Neural progenitor cell (in vitro differentiated cells): ENCODE results near the gene PTTG1IP. TPM values are rescaled to one million over a fixed set of nuclear protein-coding genes. Genes with fewer than 3 reads are reported as not detected.
A peak's percentile ranks its signal among the peaks of the same experiment; 100 is the strongest.

ENCODE experiments used
- DNase-seq: peaks from one replicate; pipeline ENCODE4 v3.0.0-alpha.2; 2016; ENCODE audit warnings: low spot score
- H2AFZ ChIP-seq: fragments of 200-600 bp; sonication (generic); replicated peaks from 2 replicates; pipeline ENCODE4 v1.6.1; 2016; ENCODE audit warnings: antibody characterized with exemption
- H3F3A ChIP-seq: fragments of 200-600 bp; sonication (generic); 2 replicates; pipeline ENCODE4 v1.6.1; 2016; ENCODE audit warnings: antibody characterized with exemption, low read depth
- H3K27ac ChIP-seq: fragments of 200-600 bp; sonication (generic); 2 replicates; pipeline ENCODE4 v1.5.1; 2016; ENCODE audit warnings: mild to moderate bottlenecking
- H3K27me3 ChIP-seq: fragments of 200-600 bp; sonication (generic); 2 replicates; pipeline ENCODE4 v1.6.1; 2016; ENCODE audit warnings: mild to moderate bottlenecking, moderate library complexity
- H3K36me3 ChIP-seq: fragments of 200-600 bp; sonication (generic); 2 replicates; pipeline ENCODE4 v1.5.1; 2016
- H3K4me1 ChIP-seq: fragments of 200-600 bp; sonication (generic); 2 replicates; pipeline ENCODE4 v1.6.1; 2016; ENCODE audit warnings: mixed run types
- H3K4me2 ChIP-seq: fragments of 200-600 bp; sonication (generic); 2 replicates; pipeline ENCODE4 v1.6.1; 2016
- H3K4me3 ChIP-seq: fragments of 200-600 bp; sonication (generic); 2 replicates; pipeline ENCODE4 v1.5.1; 2016
- H3K79me2 ChIP-seq: fragments of 200-600 bp; sonication (generic); 2 replicates; pipeline ENCODE4 v1.6.1; 2016; ENCODE audit warnings: low read depth
- H3K9ac ChIP-seq: fragments of 200-600 bp; sonication (generic); 2 replicates; pipeline ENCODE4 v1.6.1; 2016
- H3K9me3 ChIP-seq: fragments of 200-600 bp; sonication (generic); 2 replicates; pipeline ENCODE4 v1.5.1; 2016; ENCODE audit warnings: low read depth
- H4K20me1 ChIP-seq: fragments of 200-600 bp; sonication (generic); 2 replicates; pipeline ENCODE4 v1.6.1; 2016; ENCODE audit warnings: low read depth
- H3K27ac Mint-ChIP-seq: 3 replicates; pipeline ENCODE4 v1.8.0; 2021; ENCODE audit warnings: mixed read lengths
- H3K27me3 Mint-ChIP-seq: 2 replicates; pipeline ENCODE4 v1.8.0; 2022; ENCODE audit warnings: low read depth, mild to moderate bottlenecking, inconsistent platforms, moderate library complexity, mixed read lengths; ENCODE audit not compliant: insufficient read depth
- H3K36me3 Mint-ChIP-seq: 3 replicates; pipeline ENCODE4 v1.8.0; 2021; ENCODE audit warnings: mixed read lengths
- H3K4me1 Mint-ChIP-seq: 3 replicates; pipeline ENCODE4 v1.8.0; 2021; ENCODE audit warnings: mixed read lengths
- H3K4me3 Mint-ChIP-seq: 3 replicates; pipeline ENCODE4 v1.8.0; 2021; ENCODE audit warnings: mild to moderate bottlenecking, moderate library complexity, mixed read lengths
- H3K9me3 Mint-ChIP-seq: 3 replicates; pipeline ENCODE4 v1.8.0; 2020; ENCODE audit warnings: mixed read lengths
- EZH2 ChIP-seq: fragments of 200-600 bp; sonication (generic); IDR thresholded peaks from 2 replicates; pipeline ENCODE4 v1.6.1; 2017; ENCODE audit warnings: antibody characterized with exemption, mild to moderate bottlenecking, moderate library complexity
- EZH2phosphoT487 ChIP-seq: fragments of 200-600 bp; sonication (generic); IDR thresholded peaks from 2 replicates; pipeline ENCODE4 v1.6.1; 2017; ENCODE audit warnings: antibody characterized with exemption
- total RNA-seq: library from RNA; depleted of rRNA; stranded (reverse); fragments of >200 nt; gene quantifications from 2 replicates; pipeline ENCODE4 v1.2.3, GENCODE V29; 2015; ENCODE audit warnings: low replicate concordance
- TF ChIP-seq, protein P1 (sequence below): fragments of 200-600 bp; sonication (generic); IDR thresholded peaks from 2 replicates; pipeline ENCODE4 v1.5.1; 2017; ENCODE audit warnings: antibody characterized with exemption, mild to moderate bottlenecking

Gene PTTG1IP
- total RNA-seq, 1 donor from 2014 or later, result 162 TPM

DNA sequence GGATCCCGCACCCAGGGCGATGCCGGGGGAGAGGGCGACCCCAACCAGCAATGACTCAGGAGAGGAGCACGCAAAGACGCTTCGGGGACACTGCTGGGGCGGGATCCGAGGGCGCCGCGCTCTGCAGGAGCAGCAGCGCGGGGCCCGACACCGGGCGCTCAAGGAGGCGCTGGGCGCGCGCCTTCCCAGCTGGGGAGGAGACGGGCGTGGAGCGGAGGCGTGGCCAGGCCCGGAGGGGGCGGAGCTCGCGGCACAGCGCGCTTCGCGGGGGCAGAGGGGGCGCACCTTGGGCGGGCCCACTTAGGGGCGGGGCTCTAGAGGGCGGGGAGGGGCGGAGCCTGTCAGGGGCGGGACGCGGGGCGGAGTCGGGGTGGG is 56.0 kb downstream of the PTTG1IP start:
- peaks cover 41% of the 10 kb centered on the region for H3K79me2 ChIP-seq
- Mint-ChIP-seq H3K27ac (no peak overlapping the region), H3K27me3 (peaks cover 3% of the 10 kb centered on the region), H3K36me3 (peaks cover 4% of the 10 kb centered on the region), H3K4me3 (peak overlapping the region; percentile 81), H3K9me3 (peaks cover 21% of the 10 kb centered on the region), H3K4me1 (peaks cover 9% of the 10 kb centered on the region)
- peak; percentile 94 for DNase-seq
- H3K27ac ChIP-seq, result no peak overlapping the region
- peaks cover under 1% of the 10 kb centered on the region for H3K9me3 ChIP-seq
- no peak overlapping the region for H2AFZ ChIP-seq
- TF ChIP-seq EZH2phosphoT487, result no peak
- TF ChIP-seq EZH2, result no peak
- TF ChIP-seq, protein P1, sequence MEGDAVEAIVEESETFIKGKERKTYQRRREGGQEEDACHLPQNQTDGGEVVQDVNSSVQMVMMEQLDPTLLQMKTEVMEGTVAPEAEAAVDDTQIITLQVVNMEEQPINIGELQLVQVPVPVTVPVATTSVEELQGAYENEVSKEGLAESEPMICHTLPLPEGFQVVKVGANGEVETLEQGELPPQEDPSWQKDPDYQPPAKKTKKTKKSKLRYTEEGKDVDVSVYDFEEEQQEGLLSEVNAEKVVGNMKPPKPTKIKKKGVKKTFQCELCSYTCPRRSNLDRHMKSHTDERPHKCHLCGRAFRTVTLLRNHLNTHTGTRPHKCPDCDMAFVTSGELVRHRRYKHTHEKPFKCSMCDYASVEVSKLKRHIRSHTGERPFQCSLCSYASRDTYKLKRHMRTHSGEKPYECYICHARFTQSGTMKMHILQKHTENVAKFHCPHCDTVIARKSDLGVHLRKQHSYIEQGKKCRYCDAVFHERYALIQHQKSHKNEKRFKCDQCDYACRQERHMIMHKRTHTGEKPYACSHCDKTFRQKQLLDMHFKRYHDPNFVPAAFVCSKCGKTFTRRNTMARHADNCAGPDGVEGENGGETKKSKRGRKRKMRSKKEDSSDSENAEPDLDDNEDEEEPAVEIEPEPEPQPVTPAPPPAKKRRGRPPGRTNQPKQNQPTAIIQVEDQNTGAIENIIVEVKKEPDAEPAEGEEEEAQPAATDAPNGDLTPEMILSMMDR, result no peak
- no peaks in the 10 kb centered on the region for H3K27me3 ChIP-seq
- peaks cover 5% of the 10 kb centered on the region for H3F3A ChIP-seq
- H3K36me3 ChIP-seq, result no peaks in the 10 kb centered on the region
- peaks cover 45% of the 10 kb centered on the region for H4K20me1 ChIP-seq
- H3K4me3 ChIP-seq, result peak overlapping the region; percentile 55
- no peak overlapping the region for H3K9ac ChIP-seq
- H3K4me1 ChIP-seq, result no peaks in the 10 kb centered on the region
- H3K4me2 ChIP-seq, result peak overlapping the region; percentile 78

DNA sequence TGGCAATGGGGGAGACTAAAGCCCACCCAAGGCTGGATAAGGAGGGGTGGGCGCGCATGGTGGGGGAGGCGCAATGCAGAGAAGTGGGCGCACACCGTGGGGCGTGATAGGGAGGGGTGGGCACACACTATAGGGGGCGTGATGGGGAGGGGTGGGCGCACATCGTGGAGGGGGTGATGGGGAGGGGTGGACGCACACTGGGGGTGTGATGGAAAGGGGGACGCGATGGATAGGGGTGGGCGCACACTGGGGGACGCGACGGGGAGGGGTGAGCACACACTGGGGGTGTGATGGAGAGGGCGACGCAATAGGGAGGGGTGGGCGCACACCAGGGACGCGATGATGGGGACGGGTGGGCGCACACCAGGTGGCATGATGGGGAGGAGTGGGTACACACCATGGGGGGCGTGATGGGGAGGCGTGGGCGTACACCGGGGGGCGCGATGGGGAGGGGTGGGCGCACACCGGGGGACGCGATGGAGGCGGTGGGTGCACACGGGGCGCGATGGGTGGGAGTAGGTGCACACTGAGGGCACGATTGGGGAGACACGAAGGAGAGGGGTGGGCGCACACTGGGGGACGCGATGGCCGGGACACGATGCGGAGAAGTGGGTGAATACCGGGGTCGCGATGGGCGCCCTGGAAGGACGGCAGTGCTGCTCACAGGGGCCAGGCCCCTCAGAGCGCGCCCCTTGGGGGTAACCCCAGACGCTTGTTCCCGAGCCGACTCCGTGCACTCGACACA is 56.6 kb downstream of the PTTG1IP start:
- Histone ChIP-seq H3K27ac (no peak overlapping the region), H3F3A (peaks cover 5% of the 10 kb centered on the region), H3K4me1 (no peaks in the 10 kb centered on the region), H3K4me2 (peak overlapping the region; percentile 78), H3K36me3 (no peaks in the 10 kb centered on the region), H3K9ac (no peak overlapping the region), H3K4me3 (peak overlapping the region; percentile 55), H4K20me1 (peaks cover 45% of the 10 kb centered on the region), H2AFZ (no peak overlapping the region), H3K79me2 (peaks cover 46% of the 10 kb centered on the region), H3K9me3 (no peaks in the 10 kb centered on the region), H3K27me3 (no peaks in the 10 kb centered on the region)
- Mint-ChIP-seq H3K36me3 (peaks cover 4% of the 10 kb centered on the region), H3K27me3 (peaks cover 3% of the 10 kb centered on the region), H3K27ac (no peak overlapping the region), H3K4me3 (peak overlapping the region; percentile 87), H3K9me3 (peaks cover 15% of the 10 kb centered on the region), H3K4me1 (peaks cover 9% of the 10 kb centered on the region)
- no peak for DNase-seq
- TF ChIP-seq EZH2phosphoT487, result no peak
- TF ChIP-seq, protein P1, result no peak

DNA sequence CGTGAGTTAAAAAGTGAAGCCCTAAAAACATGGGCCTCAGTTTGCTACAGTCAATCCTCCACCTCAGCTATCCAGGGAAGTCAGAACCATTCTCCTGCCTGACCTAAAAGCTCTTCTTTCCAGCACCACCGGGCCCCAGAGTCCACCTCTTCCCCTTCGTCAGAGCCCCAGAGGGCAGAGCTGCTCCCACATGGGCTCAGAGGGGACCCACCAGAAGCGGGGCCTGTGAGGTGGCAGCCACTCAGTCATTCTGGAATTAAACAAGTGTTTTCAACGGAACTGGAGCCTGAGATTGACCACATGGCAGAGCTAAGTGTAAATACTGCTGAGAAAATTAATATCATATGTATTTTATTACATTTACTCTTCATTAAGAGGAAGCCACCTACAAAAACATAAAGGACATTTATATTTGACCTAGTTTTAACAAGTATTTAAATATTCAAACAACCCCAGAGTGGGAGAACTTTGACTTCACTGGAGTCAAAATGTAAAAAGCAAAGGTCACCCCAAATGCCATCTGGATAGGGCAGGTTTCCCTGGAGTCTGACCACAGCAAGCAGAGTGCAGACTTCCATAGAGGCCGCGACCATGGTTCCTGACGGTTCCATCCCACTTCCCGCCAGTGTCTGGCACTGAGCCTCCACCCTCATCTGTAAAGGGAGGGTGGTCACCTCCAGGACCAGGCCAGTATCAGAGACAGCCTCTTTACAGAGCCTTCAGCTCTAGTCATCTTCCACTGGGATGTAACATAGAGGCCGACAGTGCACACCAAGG is 57.5 kb downstream of the PTTG1IP start:
- Histone ChIP-seq H3K4me2 (peak overlapping the region; percentile 27), H4K20me1 (peaks cover 48% of the 10 kb centered on the region)
- no peak for DNase-seq

More for the DNA sequence above, 57.5 kb downstream of the PTTG1IP start:
- H3K9ac ChIP-seq, result no peak overlapping the region
- TF ChIP-seq EZH2 (no peak), EZH2phosphoT487 (no peak)
- TF ChIP-seq, protein P1, result no peak
- H3K4me3 ChIP-seq, result no peak overlapping the region
- peak overlapping the region; percentile 25 for H3K27ac Mint-ChIP-seq
- peaks cover 9% of the 10 kb centered on the region for H3K4me1 Mint-ChIP-seq
- peaks cover 5% of the 10 kb centered on the region for H3F3A ChIP-seq
- H3K27me3 ChIP-seq, result no peaks in the 10 kb centered on the region
- no peak overlapping the region for H3K27ac ChIP-seq
- H3K9me3 Mint-ChIP-seq, result peaks cover 11% of the 10 kb centered on the region
- H3K9me3 ChIP-seq, result no peaks in the 10 kb centered on the region
- no peak overlapping the region for H2AFZ ChIP-seq
- H3K27me3 Mint-ChIP-seq, result peaks cover 3% of the 10 kb centered on the region
- no peaks in the 10 kb centered on the region for H3K36me3 ChIP-seq
- H3K4me1 ChIP-seq, result no peaks in the 10 kb centered on the region
- peaks cover 55% of the 10 kb centered on the region for H3K79me2 ChIP-seq
- peaks cover 4% of the 10 kb centered on the region for H3K36me3 Mint-ChIP-seq
- peak overlapping the region; percentile 87 for H3K4me3 Mint-ChIP-seq
